CD4-positive, alpha-beta memory T cell (primary cell): ENCODE measurements around the gene AXL. TPM values are rescaled to one million over a fixed set of nuclear protein-coding genes. Genes with fewer than 3 reads are reported as not detected.

Experiments used
- CTCF ChIA-PET: fragments of 350-600 bp; sonication (Branson Sonifier 250); formaldehyde crosslinking; loops from one replicate; lab custom pipeline; 2021; ENCODE audit warnings: inconsistent platforms; ENCODE audit not compliant: partially characterized antibody; lab: Charles Lee
- POLR2A ChIA-PET: fragments of 350-600 bp; sonication (Branson Sonifier 250); formaldehyde crosslinking; loops from one replicate; lab custom pipeline; 2021; ENCODE audit not compliant: partially characterized antibody; lab: Charles Lee
- DNase-seq, 5 donors: peaks; one replicate each; pipeline versions ENCODE4 v3.0.0 to v3.0.0-alpha.2; 2020 to 2022; ENCODE audit warnings: mixed read lengths in 1 of 5
- H3K27ac ChIP-seq: one replicate; pipeline ENCODE4 v1.7.0; 2013; ENCODE audit warnings: low read depth, low read length
- H3K27me3 ChIP-seq: 2 replicates; pipeline ENCODE4 v1.7.0; 2013; ENCODE audit warnings: mild to moderate bottlenecking, low read length, moderate library complexity; ENCODE audit not compliant: insufficient read depth
- H3K36me3 ChIP-seq: 2 replicates; pipeline ENCODE4 v1.7.0; 2013; ENCODE audit warnings: mild to moderate bottlenecking, low read length, moderate library complexity; ENCODE audit not compliant: insufficient read depth
- H3K4me1 ChIP-seq: 2 replicates; pipeline ENCODE4 v1.7.0; 2013; ENCODE audit warnings: mild to moderate bottlenecking, low read length, moderate library complexity; ENCODE audit not compliant: insufficient read depth
- H3K4me3 ChIP-seq, 2 donors: one replicate each; pipeline ENCODE4 v1.7.0; 2013; ENCODE audit warnings: low read length in 2 of 2, mild to moderate bottlenecking in 1 of 2
- H3K9me3 ChIP-seq, 2 donors: one replicate each; pipeline ENCODE4 v1.7.0; 2013; ENCODE audit warnings: low read length in 2 of 2, control low read depth in 1 of 2; ENCODE audit not compliant: control insufficient read depth in 1 of 2
- H3K27ac Mint-ChIP-seq, 7 donors: one replicate each; pipeline ENCODE4 v1.8.0; 2020 to 2021; ENCODE audit warnings: mixed read lengths in 7 of 7, mild to moderate bottlenecking in 6 of 7, inconsistent platforms in 3 of 7, moderate library complexity in 3 of 7
- H3K27me3 Mint-ChIP-seq, 2 donors: one replicate each; pipeline ENCODE4 v1.8.0; 2020 to 2021; ENCODE audit warnings: mixed read lengths in 2 of 2
- H3K36me3 Mint-ChIP-seq, 2 donors: one replicate each; pipeline ENCODE4 v1.8.0; 2020 to 2021; ENCODE audit warnings: mixed read lengths in 2 of 2, inconsistent platforms in 1 of 2, mild to moderate bottlenecking in 1 of 2
- H3K4me1 Mint-ChIP-seq, 4 donors: one replicate each; pipeline ENCODE4 v1.8.0; 2020 to 2021; ENCODE audit warnings: mixed read lengths in 4 of 4, mild to moderate bottlenecking in 1 of 4
- H3K4me3 Mint-ChIP-seq, 8 donors: one replicate each; pipeline ENCODE4 v1.8.0; 2020 to 2021; ENCODE audit warnings: mixed read lengths in 8 of 8, mild to moderate bottlenecking in 7 of 8, moderate library complexity in 6 of 8, inconsistent platforms in 3 of 8
- H3K9me3 Mint-ChIP-seq, 8 donors: one replicate each; pipeline ENCODE4 v1.8.0; 2020 to 2021; ENCODE audit warnings: mixed read lengths in 8 of 8, mild to moderate bottlenecking in 5 of 8, inconsistent platforms in 3 of 8, moderate library complexity in 1 of 8
- intact Hi-C: fragments of 100-400 bp; cut with micrococcal nuclease; formaldehyde crosslinking; loops from one replicate; pipeline ENCODE4 v1.15.1; 2023
- polyA plus RNA-seq, 2 donors: library from polyadenylated mRNA; unstranded; fragments of 300-500 nt; fragmentation: Illumina TruSeq; gene quantifications; one replicate each; pipeline ENCODE4 v1.2.3, GENCODE V29; 2021
- total RNA-seq, 2 experiments: library from RNA; stranded (reverse); gene quantifications; one replicate each; pipeline ENCODE4 v1.2.3, GENCODE V29; 2021

The AXL gene
- total and polyA plus RNA-seq, 4 experiments from 2014 or later: 0.10 to 0.32 (median 0.29) TPM; not detected in 1

DNA sequence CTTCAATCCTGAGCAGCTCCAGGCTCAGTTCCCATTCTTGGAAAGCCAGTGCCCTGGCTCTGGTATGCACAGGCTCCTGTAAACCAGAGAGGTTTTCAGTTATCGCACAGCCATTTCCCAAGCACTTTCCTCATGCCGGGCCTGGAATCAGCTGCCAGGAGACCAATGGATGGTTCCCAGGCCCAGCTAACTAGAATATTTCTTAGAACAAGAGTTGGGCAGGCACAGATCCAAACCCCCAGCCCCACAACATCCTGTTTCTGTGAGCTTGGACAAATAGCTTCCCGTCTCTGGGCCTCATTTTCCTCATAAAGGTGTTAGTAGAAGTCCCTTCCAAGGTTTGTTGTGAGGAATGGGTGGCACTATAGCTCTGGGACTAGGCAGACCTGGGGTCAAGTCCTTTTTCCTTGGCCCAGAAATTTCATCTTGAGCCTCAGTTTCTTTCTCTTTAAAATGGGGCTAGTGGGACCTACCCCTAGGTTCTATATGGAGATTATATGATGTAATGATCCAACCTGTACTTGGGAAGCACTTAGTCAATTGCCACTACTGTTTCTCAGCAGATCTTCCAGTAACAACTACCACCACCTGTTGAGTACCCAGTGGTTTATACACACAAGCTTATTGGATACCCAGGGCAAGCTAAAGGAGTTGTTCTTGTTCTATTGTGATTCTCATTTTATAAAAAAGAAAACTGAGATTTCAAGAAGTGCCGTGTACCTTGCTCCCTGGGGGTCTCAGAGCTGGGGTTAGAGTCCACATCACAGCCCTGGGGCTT is 85.9 kb downstream of the AXL start:
- Histone ChIP-seq H3K27me3 (no peaks in the 10 kb centered on the region), H3K4me1 (peaks cover 98% of the 10 kb centered on the region), H3K27ac (peak overlapping the region; percentile 76), H3K36me3 (peaks cover 46% of the 10 kb centered on the region), H3K9me3 (no peaks in the 10 kb centered on the region), H3K4me3 (peak overlapping the region in 1 of 2 donors; percentile 41)
- Mint-ChIP-seq H3K4me1 (peaks cover 63 to 98% (median 85%) of the 10 kb centered on the region in 4 donors), H3K27ac (peak overlapping the region; percentile 97 to 100 (median 99)), H3K9me3 (peaks cover 0 to 7% (median 0%) of the 10 kb centered on the region in 8 donors), H3K4me3 (peak overlapping the region; percentile 77 to 100 (median 90)), H3K36me3 (peaks cover 54 to 81% of the 10 kb centered on the region in 2 donors), H3K27me3 (no peaks in the 10 kb centered on the region)
- intact Hi-C loops: loop anchor here (5.0 kb wide), 1 partner anchor 163 kb away; no protein-coding TSS in a partner anchor
- CTCF ChIA-PET: interaction anchor here (0.8 to 12.4 kb wide), 10 partner anchors 8 to 670 kb away, joined by 3 to 165 read pairs (median 8); partner anchors contain the start of genes B9D2 and HNRNPUL1
- POLR2A ChIA-PET: interaction anchor here (1.0 to 26.9 kb wide), 12 partner anchors 7 to 244 kb away, joined by 3 to 711 read pairs (median 7); partner anchors contain the start of genes B9D2, CYP2S1, HNRNPUL1 and TGFB1
- no peak for DNase-seq

- no peaks in the 10 kb centered on the region for H3K9me3 ChIP-seq
- H3K4me1 ChIP-seq: peaks cover 92% of the 10 kb centered on the region
- POLR2A ChIA-PET: interaction anchor here (0.9 to 26.9 kb wide), 17 partner anchors 8 to 643 kb away, joined by 3 to 711 read pairs (median 8); partner anchors contain the start of genes B9D2, DMAC2, HNRNPUL1 and RAB4B
- peaks cover 0 to 12% (median 0%) of the 10 kb centered on the region in 8 donors for H3K9me3 Mint-ChIP-seq
- H3K4me3 Mint-ChIP-seq: peak overlapping the region; percentile 80 to 100 (median 97)
- H3K36me3 ChIP-seq: peaks cover 35% of the 10 kb centered on the region
- no peaks in the 10 kb centered on the region for H3K27me3 ChIP-seq
- H3K27me3 Mint-ChIP-seq: no peaks in the 10 kb centered on the region
- peaks cover 58 to 98% (median 82%) of the 10 kb centered on the region in 4 donors for H3K4me1 Mint-ChIP-seq
- peak overlapping the region in 1 of 2 donors; percentile 54 for H3K4me3 ChIP-seq
- H3K27ac Mint-ChIP-seq: peak overlapping the region; percentile 97 to 100 (median 99)
- CTCF ChIA-PET: interaction anchor here (0.9 to 12.4 kb wide), 9 partner anchors 10 to 333 kb away, joined by 3 to 165 read pairs (median 5); partner anchors contain the start of genes B9D2 and HNRNPUL1
- peak in 1 of 5 donors; percentile 44 for DNase-seq
- peaks cover 45 to 79% of the 10 kb centered on the region in 2 donors for H3K36me3 Mint-ChIP-seq
- intact Hi-C loops: loop anchor here (5.0 kb wide), 1 partner anchor 164 kb away; no protein-coding TSS in a partner anchor
- peak overlapping the region; percentile 92 for H3K27ac ChIP-seq
These were observed 87.1 kb downstream of the AXL start for GRCh38 chr19:41305927-41306793.

DNA sequence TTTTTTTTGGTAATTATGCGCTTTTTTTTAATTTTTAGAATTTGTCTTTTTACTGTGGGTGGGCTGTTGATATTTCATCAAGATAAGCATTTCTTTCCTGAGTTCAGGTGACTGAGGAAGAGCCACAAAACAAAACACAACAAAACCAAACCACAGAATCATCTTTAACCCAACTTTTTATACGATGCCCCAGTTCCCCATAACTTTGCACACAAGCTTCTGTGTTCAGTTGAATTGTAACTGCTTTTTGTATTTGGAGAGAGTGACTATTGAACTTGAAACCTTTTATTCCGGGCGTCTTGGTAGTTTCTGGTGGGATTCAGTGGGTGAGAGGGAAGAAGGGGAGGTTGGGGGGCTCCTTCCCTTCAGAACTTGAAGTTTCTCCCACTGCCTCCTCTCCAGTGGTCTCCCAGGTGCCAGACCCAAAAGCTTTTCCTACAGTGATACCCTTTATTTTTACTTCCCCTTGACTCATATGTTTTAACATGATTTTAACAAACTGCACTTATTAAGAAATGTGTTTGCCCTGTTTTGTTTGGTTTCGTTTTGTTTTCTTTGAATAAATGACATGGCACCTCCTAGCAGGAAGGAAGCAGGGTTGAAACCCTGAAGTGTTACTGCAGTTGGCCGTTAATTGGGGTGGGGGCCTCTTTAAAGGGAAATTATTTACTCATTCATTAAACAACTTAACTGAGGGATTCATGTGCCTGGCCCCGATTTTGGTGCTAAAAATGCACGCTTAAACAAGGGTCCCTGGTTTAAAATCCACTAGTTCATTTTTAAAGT is 88.3 kb downstream of the AXL start:
- Mint-ChIP-seq H3K27me3 (no peaks in the 10 kb centered on the region), H3K9me3 (peaks cover 0 to 12% (median 0%) of the 10 kb centered on the region in 8 donors), H3K36me3 (peaks cover 37 to 75% of the 10 kb centered on the region in 2 donors), H3K4me3 (peak overlapping the region; percentile 80 to 100 (median 97)), H3K27ac (peak overlapping the region; percentile 97 to 100 (median 99)), H3K4me1 (peaks cover 53 to 98% (median 81%) of the 10 kb centered on the region in 4 donors)
- CTCF ChIA-PET: interaction anchor here (0.8 to 12.4 kb wide), 16 partner anchors 11 to 332 kb away, joined by 3 to 165 read pairs (median 6); partner anchors contain the start of genes B9D2, HNRNPUL1 and TGFB1
- Histone ChIP-seq H3K9me3 (no peaks in the 10 kb centered on the region), H3K27ac (peak overlapping the region; percentile 92), H3K36me3 (peaks cover 28% of the 10 kb centered on the region), H3K4me1 (peaks cover 89% of the 10 kb centered on the region), H3K4me3 (peak overlapping the region; percentile 47 to 54), H3K27me3 (no peaks in the 10 kb centered on the region)
- POLR2A ChIA-PET: interaction anchor here (0.6 to 26.9 kb wide), 26 partner anchors 9 to 644 kb away, joined by 3 to 711 read pairs (median 5); partner anchors contain the start of genes B3GNT8, B9D2, CYP2S1 and DMAC2
- peak; percentile 57 to 78 (median 74) for DNase-seq
- intact Hi-C loops: loop anchor here (5.0 kb wide), 1 partner anchor 165 kb away; no protein-coding TSS in a partner anchor

DNA sequence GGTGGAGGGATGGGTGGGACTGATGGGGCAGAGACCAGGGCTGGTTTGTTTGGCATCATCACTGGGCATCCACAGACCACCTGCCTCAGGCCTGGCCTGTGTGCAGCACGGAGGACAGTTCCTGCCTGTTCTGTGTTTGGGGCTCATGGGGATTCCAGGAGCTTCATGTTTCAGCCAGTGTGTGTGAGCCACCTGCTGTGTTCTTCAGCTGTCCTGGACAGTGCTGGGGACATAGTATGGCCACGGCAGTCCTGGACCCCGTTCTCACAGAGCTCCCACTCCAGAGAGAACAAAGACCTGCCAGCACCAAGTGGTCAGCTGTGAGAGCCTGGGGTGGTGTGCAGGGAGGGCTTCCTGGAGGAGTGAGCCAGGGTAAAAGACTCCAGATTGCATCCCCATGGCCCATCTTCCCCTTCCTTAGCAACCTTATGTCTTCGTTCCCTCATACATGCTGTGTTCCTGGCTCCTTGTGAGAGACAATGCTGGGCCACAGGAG is 89.0 kb downstream of the AXL start:
- CTCF ChIA-PET: interaction anchor here (0.9 to 12.4 kb wide), 19 partner anchors 12 to 646 kb away, joined by 3 to 165 read pairs (median 6); partner anchors contain the start of genes B9D2, HNRNPUL1 and TGFB1
- H3K9me3 Mint-ChIP-seq: peaks cover 0 to 14% (median 0%) of the 10 kb centered on the region in 8 donors

GRCh38 chr19:41308450-41309179 is 89.6 kb downstream of the AXL start:
- H3K36me3 Mint-ChIP-seq: peaks cover 33 to 74% of the 10 kb centered on the region in 2 donors
- ChIA-PET POLR2A (interaction anchor here (0.6 to 26.9 kb wide), 25 partner anchors 11 to 1023 kb away, joined by 3 to 711 read pairs (median 7); partner anchors contain the start of genes ACTMAP, B3GNT8, B9D2 and CYP2S1), CTCF (interaction anchor here (0.8 to 12.4 kb wide), 27 partner anchors 8 to 647 kb away, joined by 3 to 165 read pairs (median 4); partner anchors contain the start of genes B9D2, HNRNPUL1 and TGFB1)

More for the DNA sequence above, 89.0 kb downstream of the AXL start:
- Histone ChIP-seq H3K9me3 (no peaks in the 10 kb centered on the region), H3K27ac (peak overlapping the region; percentile 92), H3K36me3 (peaks cover 35% of the 10 kb centered on the region), H3K4me3 (peak overlapping the region; percentile 47 to 54), H3K4me1 (peaks cover 89% of the 10 kb centered on the region), H3K27me3 (no peaks in the 10 kb centered on the region)
- Mint-ChIP-seq H3K4me1 (peaks cover 52 to 98% (median 78%) of the 10 kb centered on the region in 4 donors), H3K4me3 (peak overlapping the region; percentile 96 to 100 (median 97)), H3K27ac (peak overlapping the region; percentile 97 to 100 (median 99)), H3K36me3 (peaks cover 32 to 74% of the 10 kb centered on the region in 2 donors), H3K27me3 (no peaks in the 10 kb centered on the region)
- intact Hi-C loops: loop anchor here (1.0 to 5.0 kb wide), 8 partner anchors 8 to 645 kb away; no protein-coding TSS in a partner anchor
- peak in 1 of 5 donors; percentile 45 for DNase-seq
- POLR2A ChIA-PET: interaction anchor here (0.6 to 26.9 kb wide), 27 partner anchors 10 to 1022 kb away, joined by 3 to 711 read pairs (median 7); partner anchors contain the start of genes ACTMAP, B3GNT8, B9D2 and CYP2S1

More at GRCh38 chr19:41308450-41309179, 89.6 kb downstream of the AXL start:
- DNase-seq: peak; percentile 87 to 93 (median 90)
- H3K27me3 Mint-ChIP-seq: no peaks in the 10 kb centered on the region
- peak overlapping the region; percentile 82 to 98 for H3K4me3 ChIP-seq
- H3K36me3 ChIP-seq: peaks cover 39% of the 10 kb centered on the region
- H3K4me1 Mint-ChIP-seq: peaks cover 55 to 98% (median 79%) of the 10 kb centered on the region in 4 donors
- peaks cover 88% of the 10 kb centered on the region for H3K4me1 ChIP-seq
- peak overlapping the region; percentile 92 for H3K27ac ChIP-seq
- no peaks in the 10 kb centered on the region for H3K9me3 ChIP-seq
- H3K27me3 ChIP-seq: no peaks in the 10 kb centered on the region
- intact Hi-C loops: loop anchor here (1.0 to 5.0 kb wide), 8 partner anchors 8 to 646 kb away; no protein-coding TSS in a partner anchor
- peak overlapping the region; percentile 97 to 100 (median 99) for H3K27ac Mint-ChIP-seq
- peaks cover 0 to 14% (median 0%) of the 10 kb centered on the region in 8 donors for H3K9me3 Mint-ChIP-seq
- H3K4me3 Mint-ChIP-seq: peak overlapping the region; percentile 96 to 100 (median 97)
